Stomach (tissue), 4 donors: ENCODE measurements around the gene CNOT2.

Experiments
- POLR2A ChIP-seq, 4 donors: fragments of 450-650 bp; IDR thresholded peaks; one replicate each; pipeline ENCODE4 v1.6.1; 2016; ENCODE audit warnings: antibody characterized with exemption in 4 of 4, control low read depth in 2 of 4, mild to moderate bottlenecking in 1 of 4, moderate library complexity in 1 of 4
- POLR2AphosphoS5 ChIP-seq, 3 donors: sonication (generic); formaldehyde crosslinking; IDR thresholded peaks; one replicate each; pipeline ENCODE4 v1.6.1; 2016; ENCODE audit warnings: antibody characterized with exemption in 3 of 3

DNA sequence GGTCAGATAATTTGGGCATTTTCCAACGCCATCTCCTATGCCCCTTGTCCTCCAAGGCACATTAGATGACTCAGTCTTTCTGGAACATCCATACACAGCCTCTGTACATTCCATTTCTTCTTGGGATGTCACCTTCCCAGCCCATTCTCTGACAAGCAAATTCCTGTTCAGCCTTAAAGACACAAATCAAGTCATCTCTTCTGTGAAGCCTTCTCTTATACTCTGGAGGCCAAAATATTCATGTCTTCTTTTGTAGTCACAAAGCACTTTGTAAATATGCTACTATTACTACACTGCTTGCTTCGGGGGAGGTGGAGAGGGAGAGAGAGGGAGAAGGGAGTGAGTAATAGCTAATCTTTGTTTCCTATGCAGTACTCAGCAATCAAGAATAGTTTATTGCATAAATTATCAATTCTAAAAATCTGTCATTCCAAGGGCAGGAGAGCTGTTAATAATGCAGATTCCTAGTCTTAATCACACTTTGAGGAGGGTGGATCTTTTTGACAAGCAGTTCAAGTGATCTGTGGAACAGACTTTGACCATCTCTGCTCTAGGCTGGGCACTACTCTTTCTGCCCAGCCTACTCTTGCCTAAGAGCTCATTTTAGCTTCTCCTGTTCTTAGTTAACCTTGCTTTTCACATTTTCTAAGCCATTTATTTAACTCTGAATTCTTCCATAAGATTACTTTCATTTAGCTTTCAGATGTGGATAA, 150.7 kb downstream of the CNOT2 start:
- no peak for TF ChIP-seq POLR2AphosphoS5 (IDR thresholded peaks at IDR 0.05)
- TF ChIP-seq POLR2A (IDR thresholded peaks at IDR 0.05): no peak
